ENCODE data around the gene JARID2. TPM values are rescaled to one million over a fixed set of nuclear protein-coding genes. Genes with fewer than 3 reads are reported as not detected.

Gene JARID2
- total RNA-seq, 1 experiment from 2014 or later, result 23.6 TPM

DNA sequence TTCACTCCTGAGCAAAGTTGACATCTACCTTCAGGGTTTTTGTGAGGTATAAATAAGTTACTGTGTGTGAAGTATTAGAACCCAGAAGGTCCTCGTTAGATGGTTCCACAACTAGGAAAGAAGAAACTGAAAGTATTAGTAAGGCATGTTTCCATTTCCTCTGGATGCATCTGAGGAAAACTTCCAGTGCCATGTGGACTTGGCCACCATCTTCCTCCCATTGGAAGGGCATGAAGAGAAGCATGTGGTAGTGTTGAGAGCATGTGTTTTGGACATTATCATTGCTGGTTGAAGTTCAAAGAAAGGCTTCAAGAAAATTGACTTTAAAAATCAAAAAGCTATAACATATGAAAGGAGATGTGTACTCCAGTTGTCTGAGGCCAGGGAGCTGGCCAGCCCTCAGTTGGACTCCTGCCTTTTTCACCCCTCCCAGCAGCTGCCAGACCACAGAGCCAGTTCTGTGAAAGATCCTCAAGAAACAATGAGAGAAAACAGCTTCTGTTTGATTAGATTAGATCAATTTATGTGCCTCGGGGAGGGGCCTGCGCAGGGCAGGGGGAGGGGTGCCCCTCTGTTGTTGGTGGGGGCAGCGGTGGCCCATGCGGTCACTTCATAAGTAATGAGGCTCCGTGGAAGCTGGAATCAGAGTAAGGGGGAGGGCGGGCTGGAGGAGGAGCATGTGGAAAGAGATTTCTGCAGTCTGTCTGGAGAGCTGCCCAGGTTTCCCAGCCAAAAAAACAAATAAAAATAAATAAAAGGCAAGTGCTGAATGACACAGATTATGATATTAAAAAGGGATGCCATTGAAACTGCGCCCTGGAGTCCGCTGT is 154.0 kb downstream of the JARID2 start:
- TF ChIP-seq EZH2phosphoT487 (IDR thresholded peaks at IDR 0.05; ENCODE audit: borderline replicate concordance) (no peak), CEBPB (IDR thresholded peaks at IDR 0.05; ENCODE audit: low read depth) (no peak), YY1 (IDR thresholded peaks at IDR 0.05; ENCODE audit: extremely low read depth, insufficient replicate concordance, low read depth, low read length) (no peak), EZH2 (IDR thresholded peaks at IDR 0.05) (no peak), TCF7L2 (IDR thresholded peaks at IDR 0.05; ENCODE audit: borderline replicate concordance, extremely low read depth, insufficient read depth, insufficient read length) (no peak), POLR2AphosphoS5 (IDR thresholded peaks at IDR 0.05; ENCODE audit: low read depth, low read length) (no peak), POLR2A (IDR thresholded peaks at IDR 0.05; ENCODE audit: borderline replicate concordance, extremely low read depth, insufficient read depth, insufficient read length) (no peak), JUND (IDR thresholded peaks at IDR 0.05) (no peak), SRF (IDR thresholded peaks at IDR 0.05; ENCODE audit: low read depth) (no peak), ZFX (IDR thresholded peaks at IDR 0.05) (no peak), ZNF274 (IDR thresholded peaks at IDR 0.05; ENCODE audit: low read depth, low read length) (no peak), ELF1 (IDR thresholded peaks at IDR 0.05; ENCODE audit: borderline replicate concordance, low read depth) (no peak)
- TF ChIP-seq, protein P1, sequence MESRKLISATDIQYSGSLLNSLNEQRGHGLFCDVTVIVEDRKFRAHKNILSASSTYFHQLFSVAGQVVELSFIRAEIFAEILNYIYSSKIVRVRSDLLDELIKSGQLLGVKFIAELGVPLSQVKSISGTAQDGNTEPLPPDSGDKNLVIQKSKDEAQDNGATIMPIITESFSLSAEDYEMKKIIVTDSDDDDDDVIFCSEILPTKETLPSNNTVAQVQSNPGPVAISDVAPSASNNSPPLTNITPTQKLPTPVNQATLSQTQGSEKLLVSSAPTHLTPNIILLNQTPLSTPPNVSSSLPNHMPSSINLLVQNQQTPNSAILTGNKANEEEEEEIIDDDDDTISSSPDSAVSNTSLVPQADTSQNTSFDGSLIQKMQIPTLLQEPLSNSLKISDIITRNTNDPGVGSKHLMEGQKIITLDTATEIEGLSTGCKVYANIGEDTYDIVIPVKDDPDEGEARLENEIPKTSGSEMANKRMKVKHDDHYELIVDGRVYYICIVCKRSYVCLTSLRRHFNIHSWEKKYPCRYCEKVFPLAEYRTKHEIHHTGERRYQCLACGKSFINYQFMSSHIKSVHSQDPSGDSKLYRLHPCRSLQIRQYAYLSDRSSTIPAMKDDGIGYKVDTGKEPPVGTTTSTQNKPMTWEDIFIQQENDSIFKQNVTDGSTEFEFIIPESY (IDR thresholded peaks at IDR 0.05; ENCODE audit: extremely low read depth, insufficient replicate concordance, low read length), result no peak
- TF ChIP-seq, protein P2, sequence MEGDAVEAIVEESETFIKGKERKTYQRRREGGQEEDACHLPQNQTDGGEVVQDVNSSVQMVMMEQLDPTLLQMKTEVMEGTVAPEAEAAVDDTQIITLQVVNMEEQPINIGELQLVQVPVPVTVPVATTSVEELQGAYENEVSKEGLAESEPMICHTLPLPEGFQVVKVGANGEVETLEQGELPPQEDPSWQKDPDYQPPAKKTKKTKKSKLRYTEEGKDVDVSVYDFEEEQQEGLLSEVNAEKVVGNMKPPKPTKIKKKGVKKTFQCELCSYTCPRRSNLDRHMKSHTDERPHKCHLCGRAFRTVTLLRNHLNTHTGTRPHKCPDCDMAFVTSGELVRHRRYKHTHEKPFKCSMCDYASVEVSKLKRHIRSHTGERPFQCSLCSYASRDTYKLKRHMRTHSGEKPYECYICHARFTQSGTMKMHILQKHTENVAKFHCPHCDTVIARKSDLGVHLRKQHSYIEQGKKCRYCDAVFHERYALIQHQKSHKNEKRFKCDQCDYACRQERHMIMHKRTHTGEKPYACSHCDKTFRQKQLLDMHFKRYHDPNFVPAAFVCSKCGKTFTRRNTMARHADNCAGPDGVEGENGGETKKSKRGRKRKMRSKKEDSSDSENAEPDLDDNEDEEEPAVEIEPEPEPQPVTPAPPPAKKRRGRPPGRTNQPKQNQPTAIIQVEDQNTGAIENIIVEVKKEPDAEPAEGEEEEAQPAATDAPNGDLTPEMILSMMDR (IDR thresholded peaks at IDR 0.05 in 2 of 3, conservative IDR thresholded peaks at IDR 0.05 in 1 of 3; ENCODE audit: borderline replicate concordance in 1 of 3, insufficient read depth in 1 of 3, low read depth in 2 of 3, low read length in 2 of 3), result no peak
- POLR2A ChIA-PET, result no interaction called here
- ATAC-seq (no peak), DNase-seq (ENCODE audit: low read depth, low spot score) (no peak)
- no peak overlapping the region for H3K27ac ChIP-seq (ENCODE audit: low read depth, low read length)
- CTCF ChIA-PET, result no interaction called here
- H3K9me3 ChIP-seq (ENCODE audit: control insufficient read depth in 1 of 2, insufficient read depth in 1 of 2, low read depth in 1 of 2, low read length in 2 of 2), result no peaks in the 10 kb centered on the region
- peaks cover 15 to 19% of the 10 kb centered on the region in 2 experiments for H3K4me1 ChIP-seq (ENCODE audit: control insufficient read depth in 1 of 2, insufficient read depth in 2 of 2, low read length in 2 of 2)
- RAD21 ChIA-PET (ENCODE audit: low non-redundant PET in 1 of 2, low total read pairs in 2 of 2, uncharacterized antibody in 2 of 2, unreplicated experiment in 2 of 2), result no interaction called here
- no peaks in the 10 kb centered on the region for H3K9me2 ChIP-seq (ENCODE audit: insufficient read depth)
- no peak overlapping the region for H3K9ac ChIP-seq (ENCODE audit: low read length)
- H3K27me3 ChIP-seq (ENCODE audit: insufficient read depth, low read length), result no peaks in the 10 kb centered on the region
- H3K79me2 ChIP-seq (ENCODE audit: insufficient read depth, low read length), result peaks cover 52% of the 10 kb centered on the region
- no peaks in the 10 kb centered on the region; the same call in 1 of the 2 replicates for H4K20me1 ChIP-seq (ENCODE audit: insufficient read depth)
- intact Hi-C loops (cut with micrococcal nuclease), result loop anchor here (10.0 kb wide), 1 partner anchor 1185 kb away; no protein-coding TSS in a partner anchor
- no peaks in the 10 kb centered on the region for H3K36me3 ChIP-seq (ENCODE audit: control insufficient read depth in 1 of 2, insufficient read depth in 2 of 2, low read length in 2 of 2)
- no TSS peak for BruUV-seq (replicated peaks)
- no peak overlapping the region for H3K4me3 ChIP-seq (replicated peaks in 1 of 2; ENCODE audit: low read depth in 1 of 2, low read length in 2 of 2)
- H2AFZ ChIP-seq (ENCODE audit: low read depth, low read length, poor library complexity, severe bottlenecking), result no peak overlapping the region
- no peak overlapping the region for H3K4me2 ChIP-seq (ENCODE audit: low read length)
